Measurements from ENCODE around the gene PARD3B. TPM values are rescaled to one million over a fixed set of nuclear protein-coding genes. Genes with fewer than 3 reads are reported as not detected.

Gene PARD3B
- total RNA-seq, 1 experiment from 2014 or later, result 2.0 TPM

GRCh38 chr2:205193125-205193835, 648.0 kb downstream of the PARD3B start:
- no peak overlapping the region for H3K4me2 ChIP-seq (ENCODE audit: low read length)
- no peaks in the 10 kb centered on the region for H4K20me1 ChIP-seq (ENCODE audit: insufficient read depth)
- no peaks in the 10 kb centered on the region for H3K27me3 ChIP-seq (ENCODE audit: insufficient read depth, low read length)
- no peak overlapping the region for H3K27ac ChIP-seq (ENCODE audit: low read depth, low read length)
- H3K79me2 ChIP-seq (ENCODE audit: insufficient read depth, low read length), result no peaks in the 10 kb centered on the region
- H3K4me1 ChIP-seq (ENCODE audit: control insufficient read depth in 1 of 2, insufficient read depth in 2 of 2, low read length in 2 of 2), result no peaks in the 10 kb centered on the region
- POLR2A ChIA-PET, result no interaction called here
- no peak overlapping the region for H2AFZ ChIP-seq (ENCODE audit: low read depth, low read length, poor library complexity, severe bottlenecking)
- H3K4me3 ChIP-seq (replicated peaks in 1 of 2; ENCODE audit: low read depth in 1 of 2, low read length in 2 of 2), result no peak overlapping the region
- CTCF ChIA-PET, result no interaction called here
- ATAC-seq, result no peak
- RAD21 ChIA-PET (ENCODE audit: low non-redundant PET in 1 of 2, low total read pairs in 2 of 2, uncharacterized antibody in 2 of 2, unreplicated experiment in 2 of 2), result no interaction called here
- H3K9me3 ChIP-seq (ENCODE audit: control insufficient read depth in 1 of 2, insufficient read depth in 1 of 2, low read depth in 1 of 2, low read length in 2 of 2), result no peaks in the 10 kb centered on the region
- no TSS peak for BruUV-seq (replicated peaks)
- no peak overlapping the region for H3K9ac ChIP-seq (ENCODE audit: low read length)
- no peaks in the 10 kb centered on the region for H3K9me2 ChIP-seq (ENCODE audit: insufficient read depth)
- no peaks in the 10 kb centered on the region for H3K36me3 ChIP-seq (ENCODE audit: control insufficient read depth in 1 of 2, insufficient read depth in 2 of 2, low read length in 2 of 2)
- TF ChIP-seq RAD21 (IDR thresholded peaks at IDR 0.05; ENCODE audit: low read depth) (no peak), REST (IDR thresholded peaks at IDR 0.05; ENCODE audit: low read depth) (no peak), EZH2phosphoT487 (IDR thresholded peaks at IDR 0.05; ENCODE audit: borderline replicate concordance) (no peak), TCF7L2 (IDR thresholded peaks at IDR 0.05; ENCODE audit: borderline replicate concordance, extremely low read depth, insufficient read depth, insufficient read length) (no peak), SIN3A (IDR thresholded peaks at IDR 0.05; ENCODE audit: low read depth) (no peak), FOSL1 (IDR thresholded peaks at IDR 0.05; ENCODE audit: low read depth) (no peak), SRF (IDR thresholded peaks at IDR 0.05; ENCODE audit: low read depth) (no peak), ZNF274 (IDR thresholded peaks at IDR 0.05; ENCODE audit: low read depth, low read length) (no peak), ELF1 (IDR thresholded peaks at IDR 0.05; ENCODE audit: borderline replicate concordance, low read depth) (no peak), MAX (IDR thresholded peaks at IDR 0.05) (no peak), SP1 (IDR thresholded peaks at IDR 0.05; ENCODE audit: low read depth) (no peak), POLR2AphosphoS5 (IDR thresholded peaks at IDR 0.05; ENCODE audit: low read depth, low read length) (no peak), ZFX (IDR thresholded peaks at IDR 0.05) (no peak)
- intact Hi-C loops (cut with micrococcal nuclease), result no loop called here
- no peak for DNase-seq (ENCODE audit: low read depth, low spot score)
